ENCODE measurements around the gene BAHD1.

Gene BAHD1

GRCh38 chr15:40427188-40427587 lies 13.6 kb upstream of the BAHD1 start:
- no peak for TF ChIP-seq CTCF (IDR thresholded peaks at IDR 0.05)

- no peak for TF ChIP-seq CTCF (IDR thresholded peaks at IDR 0.05)
Measured at GRCh38 chr15:40428185-40428584, 12.6 kb upstream of the BAHD1 start.

- no peak for TF ChIP-seq CTCF (IDR thresholded peaks at IDR 0.05)
Measured at GRCh38 chr15:40429068-40429710, 11.6 kb upstream of the BAHD1 start.

GRCh38 chr15:40430271-40430805 lies 10.4 kb upstream of the BAHD1 start:
- TF ChIP-seq CTCF (IDR thresholded peaks at IDR 0.05), result no peak

GRCh38 chr15:40435023-40435709 lies 5.6 kb upstream of the BAHD1 start:
- TF ChIP-seq CTCF (IDR thresholded peaks at IDR 0.05), result no peak

- no peak for TF ChIP-seq CTCF (IDR thresholded peaks at IDR 0.05)
Measured at GRCh38 chr15:40435710-40436089, 5.1 kb upstream of the BAHD1 start.

GRCh38 chr15:40436116-40436891 lies 4.4 kb upstream of the BAHD1 start:
- no peak for TF ChIP-seq CTCF (IDR thresholded peaks at IDR 0.05)

Measured in LNCAP (cell line).